Esophagus muscularis mucosa (tissue), 4 donors: Measurements from ENCODE around the gene RBSN. TPM values are rescaled to one million over a fixed set of nuclear protein-coding genes. Genes with fewer than 3 reads are reported as not detected.
"Not testable (repeated sequence)": the region's sequence is repeated elsewhere in the genome, so short reads cannot be mapped to it uniquely, and the experiment has no call there.

Experiments
- DNase-seq: peaks from one replicate; pipeline ENCODE4 v3.0.0-alpha.2; 2017; ENCODE audit errors: extremely low spot score
- H3K27ac ChIP-seq, 4 donors: fragments of 200-600 bp; sonication (generic); replicated peaks in 1 of 4; 1 replicate in 3 of 4; 2 replicates in 1 of 4; pipeline ENCODE4 v1.5.1; 2016 to 2019; ENCODE audit warnings: mild to moderate bottlenecking in 1 of 4
- H3K27me3 ChIP-seq, 4 donors: fragments of 200-600 bp; sonication (generic); one replicate each; pipeline versions ENCODE4 v1.5.1 to v1.6.0; 2016 to 2019
- H3K36me3 ChIP-seq, 4 donors: fragments of 200-600 bp; sonication (generic); one replicate each; pipeline ENCODE4 v1.5.1; 2016 to 2019
- H3K4me1 ChIP-seq, 4 donors: fragments of 200-600 bp; sonication (generic); one replicate each; pipeline ENCODE4 v1.5.1; 2016 to 2019
- H3K4me3 ChIP-seq, 4 donors: fragments of 200-600 bp; sonication (generic); 1 replicate in 2 of 4; 2 replicates in 2 of 4; pipeline ENCODE4 v1.5.1; 2016 to 2019; ENCODE audit warnings: mild to moderate bottlenecking in 4 of 4, moderate library complexity in 1 of 4
- H3K9me3 ChIP-seq, 4 donors: fragments of 200-600 bp; sonication (generic); 1 replicate in 3 of 4; 2 replicates in 1 of 4; pipeline ENCODE4 v1.5.1; 2016 to 2019
- CTCF ChIP-seq, 3 experiments: fragments of 200-600 bp in 2 of 3; fragments of 450-650 bp in 1 of 3; sonication (generic) in 2 of 3; IDR thresholded peaks; one replicate each; pipeline ENCODE4 v1.5.1; 2017 to 2019; ENCODE audit warnings: antibody characterized with exemption in 3 of 3, mild to moderate bottlenecking in 2 of 3, moderate library complexity in 1 of 3
- EP300 ChIP-seq: sonication (generic); formaldehyde crosslinking; IDR thresholded peaks from one replicate; pipeline ENCODE4 v1.6.1; 2017; ENCODE audit warnings: antibody characterized with exemption
- POLR2A ChIP-seq: fragments of 450-650 bp; IDR thresholded peaks from one replicate; pipeline ENCODE4 v1.6.1; 2017; ENCODE audit warnings: antibody characterized with exemption, moderate library complexity, mild to moderate bottlenecking, low read depth
- POLR2AphosphoS5 ChIP-seq, 2 donors: sonication (generic); formaldehyde crosslinking; IDR thresholded peaks; one replicate each; pipeline ENCODE4 v1.6.1; 2017; ENCODE audit warnings: antibody characterized with exemption in 2 of 2
- WGBS: methylation state at CpG from one replicate; pipeline ENCODE4 v1.1.5; 2018; 5-methylcytosine and 5-hydroxymethylcytosine counted together
- intact Hi-C: fragments of 100-400 bp; cut with DNase I; formaldehyde crosslinking; loops from one replicate; pipeline ENCODE4 v1.15.1; 2023
- total RNA-seq, 4 donors: library from RNA; depleted of rRNA; stranded (reverse); fragments of >200 nt; gene quantifications; one replicate each; pipeline versions ENCODE4 v1.1.0 to v1.2.1, GENCODE V29; 2016

The RBSN gene
- 10 to 100 TPM; 31.6 to 45.7 (median 39.0) TPM for total RNA-seq

- Histone ChIP-seq H3K4me1 (peaks cover 33 to 48% (median 43%) of the 10 kb centered on the region in 4 donors), H3K9me3 (no peaks in the 10 kb centered on the region), H3K4me3 (peak within 1 kb of the TSS; percentile 83 to 94 (median 88)), H3K36me3 (peaks cover 21 to 26% (median 26%) of the 10 kb centered on the region in 4 donors), H3K27me3 (no peaks in the 10 kb centered on the region), H3K27ac (peak within 1 kb of the TSS; percentile 80 to 89 (median 88))
- TF ChIP-seq POLR2A (no peak), CTCF (IDR thresholded peaks at IDR 0.05) (peak in 1 of 3 experiments; percentile 22), POLR2AphosphoS5 (IDR thresholded peaks at IDR 0.05) (peak; percentile 96 to 99)
- WGBS = 1% methylated on average over 60 of the region's 72 CpGs
- intact Hi-C loops = loop anchor here (10.0 kb wide), 1 partner anchor 444 kb away; the partner anchor contains the start of gene CCDC174
- DNase-seq = peak; percentile 98
Observed at GRCh38 chr3:15098503-15099363, at the start of gene RBSN. RBSN (minus strand) TSS chr3:15099148; CDS start chr3:15096120, 3,028 bp downstream.

DNA sequence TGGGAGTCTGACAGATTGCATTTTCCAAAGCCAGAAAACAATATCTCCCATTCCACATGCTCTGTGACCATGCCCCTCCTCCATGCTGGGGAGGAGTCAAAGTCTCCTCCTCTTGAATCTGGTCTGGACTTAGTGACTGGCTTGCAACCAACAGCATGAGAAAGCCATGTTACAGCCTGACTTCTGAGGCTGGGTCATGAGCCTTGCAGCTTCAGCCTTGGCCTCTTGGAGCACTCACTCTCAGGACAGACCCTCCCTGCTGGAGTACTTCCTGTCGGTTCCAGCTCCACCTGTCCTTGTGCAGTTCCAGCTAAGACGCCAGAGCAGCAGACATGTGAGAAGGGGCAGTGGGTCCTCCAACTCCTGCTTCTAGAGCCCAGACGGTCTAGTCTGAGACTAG, 49.7 kb upstream of the RBSN start:
- Histone ChIP-seq H3K27me3 (no peaks in the 10 kb centered on the region), H3K9me3 (no peaks in the 10 kb centered on the region), H3K4me1 (no peaks in the 10 kb centered on the region), H3K36me3 (no peaks in the 10 kb centered on the region), H3K27ac (no peak overlapping the region), H3K4me3 (no peak overlapping the region)
- TF ChIP-seq CTCF (IDR thresholded peaks at IDR 0.05) = no peak
- no peak for TF ChIP-seq POLR2AphosphoS5 (IDR thresholded peaks at IDR 0.05)
- no peak for DNase-seq
- 68% methylated on average over 3 of the region's 3 CpGs for WGBS
- intact Hi-C loops = no loop called here

DNA sequence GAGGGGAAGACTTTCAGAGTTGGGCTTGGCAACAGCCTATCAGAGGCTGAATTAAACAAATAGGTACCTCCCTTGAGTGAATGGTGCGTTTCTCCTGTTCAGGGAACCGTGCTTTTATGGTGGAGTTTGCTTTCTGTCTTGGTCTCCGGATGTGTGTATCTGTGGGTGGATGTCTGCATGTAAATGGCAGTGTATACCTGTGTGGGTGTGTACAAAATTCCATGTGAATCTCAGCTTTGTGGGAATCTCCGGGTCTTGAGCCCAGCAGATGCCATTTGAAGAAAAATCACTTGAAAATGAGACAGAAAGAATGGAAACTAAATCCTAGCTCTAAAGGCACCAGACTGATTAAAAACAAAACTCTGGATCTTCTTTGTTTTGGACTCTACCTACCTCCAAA, 37.9 kb upstream of the RBSN start:
- H3K9me3 ChIP-seq, DNase-seq, H3K4me3 ChIP-seq, H3K36me3 ChIP-seq, H3K27me3 ChIP-seq, intact Hi-C loops, H3K4me1 ChIP-seq, H3K27ac ChIP-seq: not testable (repeated sequence)
- whole genome bisulfite sequencing = 63% methylated on average over 4 of the region's 4 CpGs

DNA sequence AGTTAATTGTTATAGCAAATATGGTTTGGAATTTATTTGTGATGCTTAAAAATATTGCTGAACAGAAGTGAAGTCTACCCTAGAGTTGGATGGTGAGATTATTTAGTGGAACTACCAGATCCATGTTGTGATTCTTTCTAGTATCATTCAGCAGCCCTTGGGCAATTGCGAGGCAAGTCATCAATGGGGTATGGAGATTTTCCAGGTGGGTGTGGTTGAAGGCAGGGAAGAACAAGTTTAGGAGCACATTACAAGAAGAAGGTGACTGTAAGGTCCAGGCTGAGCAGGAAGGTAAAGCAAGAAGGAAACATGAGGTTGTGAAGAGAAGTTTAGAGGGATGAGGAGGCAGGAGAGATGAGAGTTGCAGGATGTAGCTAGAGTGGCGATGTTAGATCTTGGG, 36.0 kb upstream of the RBSN start:
- intact Hi-C loops, H3K36me3 ChIP-seq, H3K4me3 ChIP-seq, H3K27ac ChIP-seq, H3K27me3 ChIP-seq, H3K9me3 ChIP-seq, DNase-seq, H3K4me1 ChIP-seq: not testable (repeated sequence)
- WGBS = 95% methylated on average over 2 of the region's 2 CpGs

GRCh38 chr3:15128403-15128802, 29.5 kb upstream of the RBSN start:
- DNase-seq, H3K27ac ChIP-seq, H3K36me3 ChIP-seq, H3K4me1 ChIP-seq, intact Hi-C loops, H3K27me3 ChIP-seq, H3K4me3 ChIP-seq, H3K9me3 ChIP-seq: not testable (repeated sequence)
- WGBS = 31% methylated on average over 2 of the region's 4 CpGs

GRCh38 chr3:15126975-15127374, 28.0 kb upstream of the RBSN start:
- not testable (repeated sequence) for H3K4me1 ChIP-seq

DNA sequence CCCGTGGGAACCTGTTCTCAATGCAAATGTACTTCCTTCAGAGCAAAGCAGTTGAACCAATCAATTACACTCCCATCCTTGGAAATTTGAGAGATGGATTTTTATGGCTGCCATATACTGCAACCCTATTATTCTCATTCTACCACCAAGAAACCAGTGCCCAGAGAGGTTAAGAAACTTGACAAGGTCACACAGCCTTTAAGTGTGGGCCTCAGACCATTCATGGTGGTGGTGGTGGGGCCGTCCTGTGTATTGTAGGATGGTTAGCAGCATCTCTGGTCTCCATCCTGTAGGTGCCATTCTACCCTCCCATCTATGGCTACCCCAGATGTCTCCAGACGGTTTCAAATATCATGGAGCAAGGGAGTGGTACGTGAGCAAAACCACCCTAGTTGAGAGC, 23.4 kb upstream of the RBSN start:
- TF ChIP-seq POLR2A = no peak
- TF ChIP-seq EP300 = no peak
- TF ChIP-seq POLR2AphosphoS5 (IDR thresholded peaks at IDR 0.05) = no peak
- TF ChIP-seq CTCF (IDR thresholded peaks at IDR 0.05) = no peak
- intact Hi-C loops = no loop called here
- 90% methylated on average over 3 of the region's 4 CpGs for WGBS

More at GRCh38 chr3:15126975-15127374, 28.0 kb upstream of the RBSN start:
- H3K27ac ChIP-seq, DNase-seq, H3K27me3 ChIP-seq, intact Hi-C loops, H3K36me3 ChIP-seq, H3K9me3 ChIP-seq, H3K4me3 ChIP-seq: not testable (repeated sequence)
- WGBS = 83% methylated on average over 2 of the region's 2 CpGs

More for the DNA sequence above, 23.4 kb upstream of the RBSN start:
- Histone ChIP-seq H3K9me3 (no peaks in the 10 kb centered on the region), H3K4me3 (no peak overlapping the region), H3K4me1 (peaks cover 0 to 7% (median 0%) of the 10 kb centered on the region in 4 donors), H3K27ac (no peak overlapping the region), H3K27me3 (peaks cover 0 to 14% (median 0%) of the 10 kb centered on the region in 4 donors), H3K36me3 (no peaks in the 10 kb centered on the region)
- no peak for DNase-seq
